ENCODE results near the gene P2RX3.

Gene P2RX3

GRCh38 chr11:57363131-57364080 is 25.3 kb downstream of the P2RX3 start:
- H3K4me1 ChIP-seq (ENCODE audit: control insufficient read depth in 5 of 5, insufficient read depth in 5 of 5, low read length in 5 of 5) = peaks cover 0 to 5% (median 0%) of the 10 kb centered on the region in 5 donors
- H3K27ac ChIP-seq (ENCODE audit: low read depth, low read length) = no peak overlapping the region
- no peaks in the 10 kb centered on the region for H3K36me3 ChIP-seq (ENCODE audit: control insufficient read depth in 5 of 5, insufficient read depth in 5 of 5, low read length in 5 of 5)
- H3K9me3 ChIP-seq (ENCODE audit: control insufficient read depth in 5 of 5, low read length in 5 of 5) = peaks cover 0 to 2% (median 0%) of the 10 kb centered on the region in 5 donors
- H3K27me3 ChIP-seq (ENCODE audit: control insufficient read depth in 5 of 5, insufficient read depth in 4 of 5, low read length in 5 of 5) = peaks cover 0 to 5% (median 0%) of the 10 kb centered on the region in 5 donors
- no peak overlapping the region for H3K4me3 ChIP-seq (ENCODE audit: low read depth in 1 of 5, low read length in 5 of 5)
- H3K9ac ChIP-seq (ENCODE audit: low read length in 5 of 5) = no peak overlapping the region

GRCh38 chr11:57364851-57365660 is 26.9 kb downstream of the P2RX3 start:
- Histone ChIP-seq H3K9ac (ENCODE audit: low read length in 5 of 5) (no peak overlapping the region), H3K4me3 (ENCODE audit: low read depth in 1 of 5, low read length in 5 of 5) (no peak overlapping the region), H3K36me3 (ENCODE audit: control insufficient read depth in 5 of 5, insufficient read depth in 5 of 5, low read length in 5 of 5) (no peaks in the 10 kb centered on the region), H3K4me1 (ENCODE audit: control insufficient read depth in 5 of 5, insufficient read depth in 5 of 5, low read length in 5 of 5) (peaks cover 0 to 10% (median 0%) of the 10 kb centered on the region in 5 donors), H3K27ac (ENCODE audit: low read depth, low read length) (no peak overlapping the region), H3K9me3 (ENCODE audit: control insufficient read depth in 5 of 5, low read length in 5 of 5) (peaks cover 0 to 2% (median 0%) of the 10 kb centered on the region in 5 donors), H3K27me3 (ENCODE audit: control insufficient read depth in 5 of 5, insufficient read depth in 4 of 5, low read length in 5 of 5) (peaks cover 0 to 5% (median 0%) of the 10 kb centered on the region in 5 donors)

GRCh38 chr11:57368106-57368844 is 30.1 kb downstream of the P2RX3 start:
- H3K27ac ChIP-seq (ENCODE audit: low read depth, low read length) = no peak overlapping the region
- H3K9me3 ChIP-seq (ENCODE audit: control insufficient read depth in 5 of 5, low read length in 5 of 5) = peaks cover 0 to under 1% (median 0%) of the 10 kb centered on the region in 5 donors
- peaks cover 0 to 2% (median 0%) of the 10 kb centered on the region in 5 donors for H3K27me3 ChIP-seq (ENCODE audit: control insufficient read depth in 5 of 5, insufficient read depth in 4 of 5, low read length in 5 of 5)
- no peak overlapping the region for H3K9ac ChIP-seq (ENCODE audit: low read length in 5 of 5)
- no peaks in the 10 kb centered on the region for H3K36me3 ChIP-seq (ENCODE audit: control insufficient read depth in 5 of 5, insufficient read depth in 5 of 5, low read length in 5 of 5)
- peaks cover 0 to 22% (median 4%) of the 10 kb centered on the region in 5 donors for H3K4me1 ChIP-seq (ENCODE audit: control insufficient read depth in 5 of 5, insufficient read depth in 5 of 5, low read length in 5 of 5)
- H3K4me3 ChIP-seq (ENCODE audit: low read depth in 1 of 5, low read length in 5 of 5) = no peak overlapping the region

- Histone ChIP-seq H3K4me1 (ENCODE audit: control insufficient read depth in 5 of 5, insufficient read depth in 5 of 5, low read length in 5 of 5) (peaks cover 0 to 24% (median 4%) of the 10 kb centered on the region in 5 donors), H3K9ac (ENCODE audit: low read length in 5 of 5) (no peak overlapping the region), H3K27me3 (ENCODE audit: control insufficient read depth in 5 of 5, insufficient read depth in 4 of 5, low read length in 5 of 5) (peaks cover 0 to 2% (median 0%) of the 10 kb centered on the region in 5 donors), H3K36me3 (ENCODE audit: control insufficient read depth in 5 of 5, insufficient read depth in 5 of 5, low read length in 5 of 5) (no peaks in the 10 kb centered on the region), H3K27ac (ENCODE audit: low read depth, low read length) (no peak overlapping the region), H3K4me3 (ENCODE audit: low read depth in 1 of 5, low read length in 5 of 5) (no peak overlapping the region), H3K9me3 (ENCODE audit: control insufficient read depth in 5 of 5, low read length in 5 of 5) (no peaks in the 10 kb centered on the region)
Measured at GRCh38 chr11:57368845-57369232, 30.7 kb downstream of the P2RX3 start.

- Histone ChIP-seq H3K36me3 (ENCODE audit: control insufficient read depth in 5 of 5, insufficient read depth in 5 of 5, low read length in 5 of 5) (no peaks in the 10 kb centered on the region), H3K9me3 (ENCODE audit: control insufficient read depth in 5 of 5, low read length in 5 of 5) (no peaks in the 10 kb centered on the region), H3K27me3 (ENCODE audit: control insufficient read depth in 5 of 5, insufficient read depth in 4 of 5, low read length in 5 of 5) (peaks cover 0 to 2% (median 0%) of the 10 kb centered on the region in 5 donors), H3K9ac (ENCODE audit: low read length in 5 of 5) (no peak overlapping the region), H3K27ac (ENCODE audit: low read depth, low read length) (no peak overlapping the region), H3K4me1 (ENCODE audit: control insufficient read depth in 5 of 5, insufficient read depth in 5 of 5, low read length in 5 of 5) (peaks cover 0 to 28% (median 4%) of the 10 kb centered on the region in 5 donors), H3K4me3 (ENCODE audit: low read depth in 1 of 5, low read length in 5 of 5) (no peak overlapping the region)
Measured at GRCh38 chr11:57370251-57370650, 32.1 kb downstream of the P2RX3 start.

- Histone ChIP-seq H3K27me3 (ENCODE audit: control insufficient read depth in 5 of 5, insufficient read depth in 4 of 5, low read length in 5 of 5) (peaks cover 0 to 2% (median 0%) of the 10 kb centered on the region in 5 donors), H3K36me3 (ENCODE audit: control insufficient read depth in 5 of 5, insufficient read depth in 5 of 5, low read length in 5 of 5) (no peaks in the 10 kb centered on the region), H3K9me3 (ENCODE audit: control insufficient read depth in 5 of 5, low read length in 5 of 5) (no peaks in the 10 kb centered on the region), H3K9ac (ENCODE audit: low read length in 5 of 5) (no peak overlapping the region), H3K4me3 (ENCODE audit: low read depth in 1 of 5, low read length in 5 of 5) (no peak overlapping the region), H3K4me1 (ENCODE audit: control insufficient read depth in 5 of 5, insufficient read depth in 5 of 5, low read length in 5 of 5) (peaks cover 0 to 33% (median 5%) of the 10 kb centered on the region in 5 donors), H3K27ac (ENCODE audit: low read depth, low read length) (no peak overlapping the region)
Measured at GRCh38 chr11:57370941-57371340, 32.8 kb downstream of the P2RX3 start.

DNA sequence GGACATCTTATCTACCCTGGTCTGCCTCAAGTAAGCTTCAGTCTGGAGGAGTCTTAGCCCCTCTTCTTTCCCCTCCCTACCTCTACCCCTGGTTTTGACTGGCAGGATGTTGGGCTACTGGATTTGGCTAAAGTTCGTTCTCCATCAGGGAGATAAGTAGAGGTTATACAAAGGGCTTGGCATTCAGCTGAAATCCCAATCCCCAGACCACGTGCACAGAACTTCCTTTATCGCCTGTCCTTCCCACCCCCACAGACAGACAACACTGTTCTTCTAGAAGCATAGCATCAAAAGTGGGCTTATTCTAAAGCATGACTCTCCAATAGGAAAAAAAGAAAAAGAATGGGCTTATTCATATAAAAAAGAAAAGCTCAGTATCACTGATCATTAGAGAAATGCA is 35.0 kb downstream of the P2RX3 start:
- Histone ChIP-seq H3K27me3 (ENCODE audit: control insufficient read depth in 5 of 5, insufficient read depth in 4 of 5, low read length in 5 of 5) (peaks cover 0 to 13% (median 6%) of the 10 kb centered on the region in 5 donors), H3K9me3 (ENCODE audit: control insufficient read depth in 5 of 5, low read length in 5 of 5) (no peaks in the 10 kb centered on the region), H3K36me3 (ENCODE audit: control insufficient read depth in 5 of 5, insufficient read depth in 5 of 5, low read length in 5 of 5) (no peaks in the 10 kb centered on the region), H3K4me3 (ENCODE audit: low read depth in 1 of 5, low read length in 5 of 5) (no peak overlapping the region), H3K9ac (ENCODE audit: low read length in 5 of 5) (no peak overlapping the region), H3K27ac (ENCODE audit: low read depth, low read length) (no peak overlapping the region), H3K4me1 (ENCODE audit: control insufficient read depth in 5 of 5, insufficient read depth in 5 of 5, low read length in 5 of 5) (peaks cover 0 to 32% (median 5%) of the 10 kb centered on the region in 5 donors)

GRCh38 chr11:57374966-57375365 is 36.8 kb downstream of the P2RX3 start:
- Histone ChIP-seq H3K4me1 (ENCODE audit: control insufficient read depth in 5 of 5, insufficient read depth in 5 of 5, low read length in 5 of 5) (peaks cover 0 to 23% (median 5%) of the 10 kb centered on the region in 5 donors), H3K9me3 (ENCODE audit: control insufficient read depth in 5 of 5, low read length in 5 of 5) (no peaks in the 10 kb centered on the region), H3K36me3 (ENCODE audit: control insufficient read depth in 5 of 5, insufficient read depth in 5 of 5, low read length in 5 of 5) (no peaks in the 10 kb centered on the region), H3K9ac (ENCODE audit: low read length in 5 of 5) (no peak overlapping the region), H3K4me3 (ENCODE audit: low read depth in 1 of 5, low read length in 5 of 5) (no peak overlapping the region), H3K27ac (ENCODE audit: low read depth, low read length) (no peak overlapping the region), H3K27me3 (ENCODE audit: control insufficient read depth in 5 of 5, insufficient read depth in 4 of 5, low read length in 5 of 5) (peaks cover 0 to 13% (median 6%) of the 10 kb centered on the region in 5 donors)

GRCh38 chr11:57375490-57375889 is 37.3 kb downstream of the P2RX3 start:
- Histone ChIP-seq H3K9ac (ENCODE audit: low read length in 5 of 5) (no peak overlapping the region), H3K4me3 (ENCODE audit: low read depth in 1 of 5, low read length in 5 of 5) (no peak overlapping the region)

More at GRCh38 chr11:57375490-57375889, 37.3 kb downstream of the P2RX3 start:
- Histone ChIP-seq H3K9me3 (ENCODE audit: control insufficient read depth in 5 of 5, low read length in 5 of 5) (no peaks in the 10 kb centered on the region), H3K36me3 (ENCODE audit: control insufficient read depth in 5 of 5, insufficient read depth in 5 of 5, low read length in 5 of 5) (no peaks in the 10 kb centered on the region), H3K27ac (ENCODE audit: low read depth, low read length) (no peak overlapping the region), H3K4me1 (ENCODE audit: control insufficient read depth in 5 of 5, insufficient read depth in 5 of 5, low read length in 5 of 5) (peaks cover 0 to 23% (median 5%) of the 10 kb centered on the region in 5 donors), H3K27me3 (ENCODE audit: control insufficient read depth in 5 of 5, insufficient read depth in 4 of 5, low read length in 5 of 5) (peaks cover 0 to 13% (median 6%) of the 10 kb centered on the region in 5 donors)

Measured in subcutaneous abdominal adipose tissue (tissue), 5 donors.